Myocyte (in vitro differentiated cells): ENCODE results near the gene PDE4D. TPM values are rescaled to one million over a fixed set of nuclear protein-coding genes. Genes with fewer than 3 reads are reported as not detected.
"Not testable (repeated sequence)": the region's sequence is repeated elsewhere in the genome, so short reads cannot be mapped to it uniquely, and the experiment has no call there.

Experiments used
- DNase-seq: peaks from one replicate; pipeline ENCODE4 v3.0.0-alpha.2; 2012; ENCODE audit warnings: low read depth
- total RNA-seq: library from RNA; depleted of rRNA; stranded (reverse); fragments of >200 nt; gene quantifications from 2 replicates; pipeline ENCODE4 v1.2.3, GENCODE V29; 2014

The PDE4D gene
- total RNA-seq, 1 donor from 2014 or later, result 26.8 TPM

DNA sequence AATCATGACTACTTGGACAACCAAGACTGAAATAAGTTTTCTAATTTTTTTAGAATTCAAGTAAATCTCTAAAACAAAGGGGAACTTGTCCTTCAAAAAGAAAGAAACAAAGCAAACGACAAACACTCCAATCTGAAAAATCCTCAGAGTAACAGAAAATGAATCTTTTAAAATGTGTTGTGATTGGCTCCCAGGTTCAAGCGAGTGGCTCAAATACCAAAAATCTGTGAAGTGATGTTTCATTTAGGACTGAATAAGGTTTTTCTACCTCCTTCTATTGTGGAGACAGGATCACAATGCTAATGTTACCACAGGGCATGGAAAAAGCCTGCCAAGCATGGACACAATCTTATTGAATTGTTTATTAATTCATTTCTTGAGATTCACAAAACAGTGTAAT lies 895.0 kb downstream of the PDE4D start:
- DNase-seq, result no peak

DNA sequence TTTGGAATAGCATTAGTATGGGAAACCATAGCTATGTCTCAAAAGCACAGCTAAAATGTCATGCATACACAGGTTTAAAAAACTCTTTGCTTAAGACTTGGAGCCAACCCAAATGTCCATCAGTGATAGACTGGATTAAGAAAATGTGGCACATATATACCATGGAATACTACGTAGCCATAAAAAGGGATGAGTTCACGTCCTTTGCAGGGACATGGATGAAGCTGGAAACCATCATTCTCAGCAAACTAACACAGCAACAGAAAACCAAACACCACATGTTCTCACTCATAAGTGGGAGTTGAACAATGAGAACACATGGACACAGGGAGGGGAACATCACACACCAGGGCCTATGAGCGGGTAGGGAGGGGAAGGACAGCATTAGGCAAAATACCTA lies 897.7 kb downstream of the PDE4D start:
- not testable (repeated sequence) for DNase-seq

DNA sequence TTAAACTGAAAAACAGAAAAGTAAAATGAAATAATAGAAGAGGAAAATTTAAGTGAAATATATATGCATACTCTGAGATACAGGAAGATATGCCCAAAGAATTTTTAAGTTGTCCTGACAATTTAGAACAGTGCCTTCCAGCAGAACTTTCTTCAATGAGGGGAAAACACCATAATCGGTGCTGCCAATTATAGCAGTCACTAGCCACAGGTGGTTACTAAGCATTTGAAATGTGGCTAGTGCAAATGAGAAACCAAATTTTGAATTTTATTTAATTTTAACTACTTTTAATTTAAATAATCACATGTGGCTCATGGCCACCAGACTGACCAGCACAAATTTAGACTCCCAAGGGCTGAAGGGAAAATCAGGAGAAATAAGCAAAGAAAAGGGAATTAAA lies 900.1 kb downstream of the PDE4D start:
- no peak for DNase-seq

DNA sequence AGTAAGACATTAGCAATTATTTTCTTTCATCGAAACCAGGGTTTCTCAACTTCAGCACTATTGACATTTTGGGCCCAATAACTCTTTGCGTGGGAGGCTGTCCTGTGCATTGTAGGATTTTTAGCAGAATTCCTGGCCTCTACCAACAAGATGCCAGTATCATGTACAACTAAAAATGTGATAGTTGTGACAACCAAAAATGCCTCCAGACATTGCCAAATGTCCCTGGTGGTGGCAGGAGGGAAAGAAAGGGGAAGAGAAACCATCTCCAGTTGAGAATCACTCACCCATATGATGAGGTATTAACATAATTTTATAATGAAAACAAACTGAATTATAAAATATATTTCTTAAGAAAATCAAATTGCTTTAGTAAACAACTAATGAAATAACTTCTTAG lies 904.6 kb downstream of the PDE4D start:
- no peak for DNase-seq

DNA sequence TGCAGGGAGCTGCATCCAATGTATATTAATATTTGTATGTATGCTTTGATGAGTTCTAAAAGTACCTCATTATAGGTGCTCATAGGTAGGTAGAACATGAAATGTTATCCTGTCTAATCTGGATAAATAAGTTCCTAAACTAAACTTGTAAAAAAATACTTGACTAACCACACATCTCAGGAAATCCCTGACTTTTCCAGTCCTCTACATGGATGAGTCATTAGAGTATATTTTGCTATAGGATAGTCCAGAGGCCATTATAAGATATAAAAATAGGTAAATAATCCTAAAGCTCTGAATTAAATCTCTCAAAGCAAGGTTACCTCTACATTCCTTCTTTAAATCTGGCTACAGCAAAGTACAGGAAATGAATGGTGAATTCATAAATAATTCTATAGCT lies 906.3 kb downstream of the PDE4D start:
- DNase-seq, result no peak

DNA sequence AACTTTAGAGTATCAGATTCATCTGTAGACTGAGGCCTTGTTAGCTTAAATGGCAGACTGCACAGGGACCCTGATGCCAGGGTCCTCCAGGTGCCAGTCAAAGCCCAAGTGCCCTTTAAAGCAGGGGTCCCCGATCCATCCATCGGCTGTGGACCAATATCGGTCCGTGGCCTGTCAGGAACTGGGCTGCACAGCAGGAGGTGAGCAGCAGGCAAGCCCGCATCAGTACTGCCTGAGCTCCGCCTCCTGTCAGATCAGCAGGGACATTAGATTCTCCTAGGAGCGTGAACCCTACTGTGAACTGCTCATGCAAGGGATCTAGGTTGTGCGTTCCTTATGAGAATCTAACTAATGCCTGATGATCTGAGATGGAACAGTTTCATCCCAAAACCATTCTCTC lies 907.2 kb downstream of the PDE4D start:
- DNase-seq, result no peak

DNA sequence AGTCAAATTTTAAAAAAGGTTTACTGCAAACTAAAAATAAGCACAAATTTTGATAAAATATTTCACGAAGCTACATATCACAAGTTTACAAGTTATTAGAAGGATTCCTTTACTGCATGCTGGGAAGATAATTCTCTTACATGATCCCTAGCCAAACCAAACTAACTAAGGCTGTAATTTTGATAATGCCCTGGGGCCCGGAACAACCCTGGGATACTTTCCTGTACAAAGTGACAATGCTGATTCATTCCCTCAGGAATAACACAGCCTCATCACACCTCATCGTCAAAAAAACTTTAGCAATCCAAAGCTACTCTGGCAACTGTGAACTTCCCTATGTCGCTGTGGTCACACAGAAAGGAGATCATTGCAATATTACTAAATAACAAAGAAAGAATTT lies 907.8 kb downstream of the PDE4D start:
- DNase-seq, result no peak

DNA sequence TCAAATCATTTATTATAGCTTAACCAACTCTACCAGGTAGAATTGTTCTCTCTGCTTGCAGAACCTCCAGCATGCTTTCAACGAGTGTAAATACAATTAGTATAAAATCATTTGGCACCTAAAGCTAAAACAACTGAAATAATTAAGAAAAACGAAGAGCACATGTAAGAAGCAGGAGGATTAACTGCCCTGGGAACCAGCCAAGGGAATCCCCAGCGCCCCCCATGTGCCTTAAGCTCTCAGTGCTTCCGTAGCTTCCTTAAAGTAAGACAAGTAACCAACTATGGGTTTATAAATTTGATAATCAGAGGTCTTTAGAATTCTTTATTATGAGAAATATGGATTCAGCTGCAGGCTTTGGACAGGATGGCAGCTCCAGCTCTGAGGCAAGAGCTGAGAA lies 908.2 kb downstream of the PDE4D start:
- no peak for DNase-seq

DNA sequence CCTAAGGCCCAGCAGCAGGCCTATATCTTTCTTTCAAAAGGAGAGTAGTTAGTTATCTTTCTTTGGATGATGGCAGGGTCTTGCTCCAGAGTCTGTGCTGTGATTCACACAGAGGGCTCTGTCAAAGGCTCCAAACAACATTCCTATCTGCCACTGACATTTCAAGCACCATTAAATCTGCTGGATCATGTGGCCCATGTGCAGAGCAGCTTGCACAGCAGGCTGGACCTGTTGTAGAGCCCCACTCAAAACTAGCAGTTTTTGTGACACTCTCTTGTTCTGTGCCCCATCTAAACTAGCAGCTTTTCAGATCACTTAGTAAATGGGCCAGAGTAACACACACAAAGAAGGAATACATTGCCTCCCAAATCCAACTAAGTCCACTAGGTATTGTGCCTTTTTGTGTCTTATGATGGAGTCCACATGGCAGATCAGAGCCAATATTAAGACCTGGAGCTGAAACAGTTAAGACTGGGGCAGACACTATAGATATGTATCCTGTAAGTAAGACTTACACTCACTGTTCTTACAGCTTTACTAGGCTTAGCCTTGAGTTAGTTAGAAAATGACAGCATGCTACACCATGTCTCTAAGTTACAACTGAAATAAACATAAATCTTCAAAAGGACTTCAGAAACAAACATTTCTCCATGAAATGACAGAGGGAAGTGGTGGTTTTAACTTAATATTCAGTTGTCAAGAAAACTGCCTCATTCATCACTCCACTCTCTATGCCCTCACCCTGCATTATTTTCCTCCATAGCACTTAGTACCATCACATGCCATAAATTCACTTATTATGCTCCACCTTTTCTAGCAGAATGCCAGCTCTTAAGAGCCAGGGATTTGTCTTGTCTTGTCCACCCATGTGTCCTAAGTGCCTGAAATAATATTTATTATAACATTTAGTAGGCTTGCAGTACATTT lies 909.7 kb downstream of the PDE4D start:
- no peak for DNase-seq

DNA sequence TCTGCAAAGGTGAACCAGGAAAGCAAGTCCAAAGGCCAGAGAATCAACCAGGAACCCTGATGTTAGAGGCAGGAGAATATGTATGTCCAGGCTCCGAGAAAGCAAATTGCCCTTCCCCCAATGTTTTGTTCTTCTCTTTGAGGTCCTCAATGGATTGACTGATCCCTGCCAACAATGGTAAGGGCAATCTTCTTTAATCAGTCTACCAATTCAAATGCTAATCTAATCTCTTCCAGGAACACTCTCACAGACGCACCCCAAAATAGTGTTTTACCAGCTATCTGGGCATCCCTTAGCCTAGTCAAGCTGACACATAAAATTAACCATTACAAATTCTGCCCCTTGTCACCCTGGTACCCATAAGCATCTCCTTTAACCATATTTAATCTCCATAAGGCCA lies 912.6 kb downstream of the PDE4D start:
- DNase-seq, result no peak

DNA sequence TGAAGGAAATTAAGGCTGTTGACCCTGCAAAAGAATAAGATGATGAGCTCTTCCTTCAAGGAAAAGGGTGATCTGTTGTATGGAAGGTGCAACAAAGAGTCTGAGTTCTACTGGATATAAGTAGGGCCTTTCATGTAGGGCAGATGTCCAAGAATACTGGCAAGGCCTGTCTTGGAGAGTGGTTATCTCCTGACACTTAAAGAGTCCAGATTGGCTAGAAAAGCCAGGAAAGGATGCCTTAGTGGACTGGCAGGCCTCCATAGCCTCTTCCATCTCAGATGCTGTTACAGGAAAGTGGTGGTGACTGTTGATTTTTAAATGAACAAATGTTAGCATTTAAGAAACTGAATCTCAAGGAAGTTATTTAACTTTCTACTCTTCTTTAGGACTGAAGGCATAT lies 914.4 kb downstream of the PDE4D start:
- DNase-seq, result no peak

DNA sequence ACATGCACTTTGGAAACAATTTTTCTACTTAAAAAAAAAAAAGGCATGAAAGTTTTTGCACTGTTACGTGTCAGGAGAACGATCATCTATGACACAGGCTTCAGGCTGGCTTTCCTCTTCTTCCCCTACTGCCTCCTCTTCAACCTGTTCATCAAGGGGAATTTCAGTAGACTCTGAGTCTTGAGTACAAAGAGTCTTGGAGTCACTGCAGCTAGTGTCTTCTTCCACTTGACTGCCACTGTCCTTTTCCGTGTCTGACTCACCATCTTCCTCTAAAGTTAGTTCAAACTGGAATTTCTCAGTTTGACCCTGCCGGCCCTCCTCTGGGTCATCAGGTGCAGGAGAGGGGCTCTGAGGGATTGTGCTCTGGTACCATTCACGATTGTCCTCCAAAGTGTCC lies 918.9 kb downstream of the PDE4D start:
- no peak for DNase-seq

DNA sequence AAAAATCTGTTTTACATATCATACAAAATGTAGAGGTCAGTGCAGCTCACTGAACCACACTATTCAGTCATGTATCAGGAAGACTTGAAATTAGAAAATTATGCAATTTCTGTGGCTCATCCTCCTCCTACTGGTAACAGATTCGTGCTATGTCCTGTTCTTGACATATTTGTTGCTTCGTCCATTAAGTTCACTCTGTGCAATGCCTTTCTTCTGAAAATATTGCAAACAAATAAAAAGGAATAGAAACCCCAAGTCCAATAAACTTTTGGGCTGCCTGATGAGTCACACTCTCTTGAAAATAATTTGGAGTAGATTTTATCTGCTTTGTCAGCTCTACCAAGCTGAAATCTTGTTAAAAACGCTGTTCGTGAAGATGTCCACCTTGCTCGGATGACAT lies 919.4 kb downstream of the PDE4D start:
- no peak for DNase-seq

DNA sequence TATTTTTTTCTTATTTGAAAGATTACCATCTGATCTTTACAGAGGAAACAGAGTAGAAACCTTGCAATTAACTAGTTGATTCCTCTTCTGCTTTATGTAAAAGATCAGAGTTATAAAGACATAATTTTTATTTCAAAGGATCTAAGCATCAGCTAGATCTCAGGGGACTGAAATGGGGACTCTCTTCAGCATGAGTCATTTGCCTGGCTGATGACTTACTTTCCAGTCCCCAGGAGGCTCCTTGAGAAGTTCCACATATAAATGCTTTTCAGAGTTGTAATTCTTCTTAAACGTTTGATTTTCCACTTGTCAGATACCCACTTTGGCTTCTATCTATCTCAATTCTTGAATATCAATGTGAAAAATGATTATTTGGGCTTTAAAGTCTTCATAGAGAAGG lies 921.2 kb downstream of the PDE4D start:
- DNase-seq, result peak; percentile 30

DNA sequence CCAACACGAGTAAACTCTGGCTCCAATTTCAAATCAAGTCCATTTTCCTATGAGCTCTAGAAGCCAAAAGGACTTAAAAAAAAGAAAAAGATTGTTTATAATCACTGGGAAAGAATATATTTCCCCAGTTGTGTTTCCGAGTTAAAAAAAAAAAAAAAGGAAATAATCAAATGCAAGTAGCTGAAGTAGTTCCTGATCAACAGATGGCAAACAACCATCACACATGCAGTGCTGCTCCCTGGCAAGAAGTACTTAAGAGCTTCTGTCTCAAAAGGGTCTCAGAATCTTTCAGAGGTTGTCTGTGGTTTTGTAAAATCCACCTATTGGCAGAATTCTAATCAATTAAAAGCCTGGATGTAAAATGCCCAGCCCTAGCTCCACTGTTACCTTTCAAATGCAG lies 922.8 kb downstream of the PDE4D start:
- DNase-seq, result no peak

DNA sequence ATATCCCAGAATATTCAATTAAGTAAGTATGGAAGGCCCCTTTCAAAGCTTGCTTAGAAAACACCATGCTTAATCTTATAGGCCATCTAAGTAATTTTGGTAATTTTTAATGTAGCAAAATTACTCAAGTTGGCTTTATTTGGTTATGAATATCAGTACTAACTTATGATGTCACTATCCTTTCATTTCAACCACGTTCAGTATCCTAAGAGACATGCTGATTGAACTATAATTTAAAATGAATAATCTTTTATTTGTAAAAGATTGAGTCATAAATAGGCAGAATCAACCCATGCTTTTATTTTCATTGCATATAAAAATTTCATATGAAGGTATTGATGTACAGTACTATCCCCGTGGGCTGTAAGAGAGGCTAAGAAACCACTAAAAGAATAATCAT lies 923.7 kb downstream of the PDE4D start:
- no peak for DNase-seq

DNA sequence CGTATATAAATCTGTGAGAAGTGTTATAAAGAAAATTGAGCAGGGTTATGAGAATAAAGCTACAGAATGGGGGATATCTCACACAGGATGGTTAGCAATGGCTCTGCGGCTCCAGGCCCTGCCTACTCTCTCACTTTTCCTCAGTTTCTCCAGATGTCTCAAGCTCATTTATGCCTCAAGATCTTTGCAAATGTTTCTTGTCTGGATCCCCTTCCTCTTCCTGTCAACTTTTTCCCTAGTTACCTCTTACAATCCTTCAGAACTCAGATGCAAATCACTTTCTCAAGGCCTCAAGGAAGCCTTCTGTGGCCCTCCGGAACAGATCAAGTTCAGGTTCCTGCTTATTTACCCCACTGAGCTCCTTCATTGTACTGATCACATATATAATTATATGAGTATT lies 924.3 kb downstream of the PDE4D start:
- DNase-seq, result no peak

DNA sequence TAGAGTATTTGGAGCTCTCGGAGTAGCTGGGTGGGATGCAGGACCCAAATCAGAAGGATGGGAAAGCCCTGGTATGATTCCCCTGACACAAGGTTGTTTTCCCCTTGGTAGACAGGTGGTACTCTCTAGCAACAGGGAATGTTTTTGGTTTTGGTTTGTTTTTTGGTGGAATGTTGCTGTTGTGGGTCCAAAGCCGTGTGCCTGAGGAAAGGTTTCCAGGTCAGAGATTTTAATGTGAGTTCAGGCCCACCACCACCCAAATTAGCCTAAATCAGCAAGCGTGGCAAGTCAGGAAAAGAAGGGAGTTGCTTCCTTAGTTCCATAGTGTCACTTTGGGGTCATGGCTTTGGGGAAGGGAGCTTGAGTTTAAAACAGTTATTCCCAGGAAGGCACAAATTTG lies 925.2 kb downstream of the PDE4D start:
- no peak for DNase-seq

DNA sequence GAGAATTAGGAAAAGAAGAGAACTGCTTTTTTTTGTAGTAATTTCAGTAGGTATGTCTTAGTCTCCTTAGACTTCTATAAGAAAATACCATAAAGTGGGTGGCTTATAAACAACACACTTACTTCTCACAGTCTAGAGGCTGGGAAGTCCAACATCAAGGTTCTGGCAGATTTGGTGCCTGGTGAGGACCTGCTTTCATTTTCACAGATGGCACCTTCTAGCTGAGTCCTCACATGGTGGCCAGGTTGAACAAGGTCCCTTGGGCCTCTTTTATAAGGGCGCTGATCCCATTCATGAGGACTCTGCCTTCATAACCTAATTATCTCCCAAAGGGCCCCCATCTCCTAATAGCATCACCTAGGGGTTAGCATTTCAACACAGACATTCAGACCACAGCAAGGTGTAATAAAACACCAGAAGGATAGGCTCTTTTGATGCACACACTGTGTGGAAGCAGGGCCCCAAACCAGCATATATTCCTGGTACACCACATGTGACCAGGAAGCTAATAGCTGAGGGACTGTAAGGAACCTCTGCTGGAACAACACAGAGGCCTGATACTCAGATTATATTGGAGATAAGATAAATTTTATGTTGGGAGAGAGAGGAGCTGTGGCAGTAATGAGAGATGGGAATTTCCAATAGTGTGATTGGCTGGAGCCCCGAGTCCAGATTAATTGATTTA lies 925.8 kb downstream of the PDE4D start:
- no peak for DNase-seq

DNA sequence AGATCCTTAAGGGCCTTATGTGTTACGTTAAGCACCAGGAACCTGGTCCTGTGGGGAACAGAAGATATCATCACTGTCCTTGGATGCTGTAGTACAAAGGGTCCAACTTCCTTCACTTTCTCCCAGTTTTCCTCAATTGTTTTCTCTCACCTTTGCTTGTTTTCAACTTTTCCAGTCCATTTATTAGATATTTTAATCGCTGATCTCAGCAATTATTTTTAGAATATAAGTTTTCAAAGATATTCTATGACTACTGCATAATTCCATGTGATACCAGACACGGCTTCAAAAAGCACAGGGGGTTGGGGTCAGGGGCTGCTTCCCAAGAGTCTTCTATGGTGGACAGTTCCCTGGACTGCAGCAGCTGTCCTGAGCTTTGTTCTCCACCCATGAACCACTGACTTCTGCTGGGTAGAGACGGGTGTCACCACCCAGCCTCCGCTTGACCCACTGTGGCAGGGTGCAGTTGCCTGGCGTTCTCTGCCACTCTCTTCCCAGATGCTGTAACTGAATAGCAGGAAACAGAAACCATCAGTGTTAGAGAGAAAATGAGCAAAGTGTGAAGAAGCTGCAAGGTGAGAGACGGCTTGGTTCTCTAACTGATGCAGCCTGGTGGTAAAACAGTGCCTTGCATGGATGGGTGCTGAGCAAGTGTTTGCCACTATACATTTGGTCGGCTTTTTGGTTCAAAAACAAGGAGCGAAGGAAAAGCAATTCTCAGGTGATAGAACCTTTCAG lies 927.7 kb downstream of the PDE4D start:
- peak; percentile 26 for DNase-seq

DNA sequence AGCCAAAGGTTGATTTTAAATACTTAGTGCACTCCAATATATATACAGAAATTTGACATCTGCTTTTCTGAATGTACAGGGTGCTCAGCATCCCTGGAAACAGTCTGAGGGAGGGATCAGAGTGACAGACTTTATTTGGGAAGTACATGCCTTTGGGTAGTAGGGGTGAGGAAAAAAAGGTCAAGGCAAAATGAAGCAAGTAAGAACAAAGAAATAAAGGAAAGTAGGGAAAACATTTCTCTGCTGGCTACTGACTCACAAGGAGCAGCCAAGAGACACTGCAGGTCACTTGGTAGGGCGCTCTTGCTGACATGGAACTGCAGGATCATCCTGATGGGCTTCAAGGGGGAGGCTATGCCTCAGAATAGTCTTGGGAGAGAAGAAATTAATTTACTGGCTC lies 929.7 kb downstream of the PDE4D start:
- DNase-seq, result no peak

DNA sequence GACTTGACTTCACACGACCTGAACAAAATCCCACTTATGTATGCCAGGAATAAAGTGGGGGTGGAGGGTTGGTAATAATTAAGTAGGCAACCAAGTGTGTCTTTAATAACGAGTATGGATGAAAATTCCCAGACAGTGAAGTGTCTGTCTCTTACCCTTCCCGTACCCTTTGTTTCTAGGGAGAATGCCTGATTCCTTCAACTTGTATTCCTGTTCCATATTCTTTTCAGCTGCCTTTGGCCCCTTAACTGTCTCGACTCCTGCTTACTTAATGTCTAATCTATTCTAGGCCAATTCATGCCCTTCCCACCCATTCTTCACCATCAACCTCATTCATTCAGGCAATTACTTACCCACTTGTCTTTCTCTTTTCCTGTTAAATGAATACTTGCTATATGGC lies 930.2 kb downstream of the PDE4D start:
- no peak for DNase-seq
